WERI-Rb-1 (cell line): ENCODE data around the gene PPP2R5E.
"Not testable (repeated sequence)": the region's sequence is repeated elsewhere in the genome, so short reads cannot be mapped to it uniquely, and the experiment has no call there.

ENCODE experiments used
- DNase-seq: peaks from one replicate; pipeline ENCODE4 v3.0.0-alpha.2; 2020
- H3K27ac ChIP-seq: fragments of 250-450 bp; sonication (Bioruptor Pico); 2 replicates; pipeline ENCODE4 v1.5.1; 2020; ENCODE audit warnings: mild to moderate bottlenecking, moderate library complexity
- H3K27me3 ChIP-seq: fragments of 250-450 bp; sonication (Bioruptor Pico); 2 replicates; pipeline ENCODE4 v1.5.1; 2021; ENCODE audit warnings: mild to moderate bottlenecking, low read depth, moderate library complexity; ENCODE audit not compliant: insufficient read depth, severe bottlenecking
- H3K36me3 ChIP-seq: fragments of 250-450 bp; sonication (Bioruptor Pico); 2 replicates; pipeline ENCODE4 v1.5.1; 2020; ENCODE audit warnings: mild to moderate bottlenecking, moderate library complexity
- H3K4me3 ChIP-seq: 2 replicates; pipeline ENCODE4 v1.5.1; 2011; ENCODE audit warnings: low read depth, mild to moderate bottlenecking, control low read depth, low read length
- H3K9me3 ChIP-seq: fragments of 250-450 bp; sonication (Bioruptor Pico); 2 replicates; pipeline ENCODE4 v1.5.1; 2021; ENCODE audit warnings: mild to moderate bottlenecking, moderate library complexity; ENCODE audit not compliant: severe bottlenecking
- TF ChIP-seq, protein P1 (sequence below): IDR thresholded peaks from 2 replicates; pipeline ENCODE4 v1.5.1; 2011; ENCODE audit warnings: low read depth, mild to moderate bottlenecking, control low read depth, inconsistent platforms, low read length

The PPP2R5E gene

DNA sequence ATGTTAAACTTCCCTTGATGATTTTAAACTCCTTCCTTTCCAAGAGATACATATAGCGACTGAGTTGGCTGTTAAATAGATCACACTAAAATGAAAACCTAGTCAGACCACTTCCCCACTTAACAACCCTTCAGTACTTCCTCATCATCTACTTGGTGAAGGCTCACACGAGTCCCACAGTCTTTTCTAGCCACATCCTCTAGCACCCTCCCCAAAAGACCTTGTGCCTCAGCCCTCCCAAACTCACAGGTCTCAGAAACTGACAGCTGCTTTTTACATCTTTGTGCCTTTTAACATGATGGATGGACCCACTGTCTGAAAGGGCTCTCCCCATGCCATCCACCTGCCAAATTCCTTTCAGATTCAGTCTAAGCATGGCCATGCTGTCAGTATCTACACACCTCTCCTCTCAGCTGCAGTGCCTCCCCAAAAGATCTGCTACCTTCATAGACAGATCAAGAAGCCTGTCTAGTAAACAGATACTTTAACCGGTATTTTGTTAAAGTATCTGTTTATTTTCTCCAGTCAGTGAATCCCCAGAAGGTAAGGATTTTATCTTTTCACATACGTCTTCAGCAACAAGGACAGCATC, 159.3 kb downstream of the PPP2R5E start:
- Histone ChIP-seq H3K9me3 (no peaks in the 10 kb centered on the region), H3K27me3 (no peaks in the 10 kb centered on the region), H3K4me3 (no peak overlapping the region), H3K27ac (no peak overlapping the region), H3K36me3 (peaks cover 90% of the 10 kb centered on the region)
- TF ChIP-seq, protein P1, sequence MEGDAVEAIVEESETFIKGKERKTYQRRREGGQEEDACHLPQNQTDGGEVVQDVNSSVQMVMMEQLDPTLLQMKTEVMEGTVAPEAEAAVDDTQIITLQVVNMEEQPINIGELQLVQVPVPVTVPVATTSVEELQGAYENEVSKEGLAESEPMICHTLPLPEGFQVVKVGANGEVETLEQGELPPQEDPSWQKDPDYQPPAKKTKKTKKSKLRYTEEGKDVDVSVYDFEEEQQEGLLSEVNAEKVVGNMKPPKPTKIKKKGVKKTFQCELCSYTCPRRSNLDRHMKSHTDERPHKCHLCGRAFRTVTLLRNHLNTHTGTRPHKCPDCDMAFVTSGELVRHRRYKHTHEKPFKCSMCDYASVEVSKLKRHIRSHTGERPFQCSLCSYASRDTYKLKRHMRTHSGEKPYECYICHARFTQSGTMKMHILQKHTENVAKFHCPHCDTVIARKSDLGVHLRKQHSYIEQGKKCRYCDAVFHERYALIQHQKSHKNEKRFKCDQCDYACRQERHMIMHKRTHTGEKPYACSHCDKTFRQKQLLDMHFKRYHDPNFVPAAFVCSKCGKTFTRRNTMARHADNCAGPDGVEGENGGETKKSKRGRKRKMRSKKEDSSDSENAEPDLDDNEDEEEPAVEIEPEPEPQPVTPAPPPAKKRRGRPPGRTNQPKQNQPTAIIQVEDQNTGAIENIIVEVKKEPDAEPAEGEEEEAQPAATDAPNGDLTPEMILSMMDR: no peak
- DNase-seq: no peak

DNA sequence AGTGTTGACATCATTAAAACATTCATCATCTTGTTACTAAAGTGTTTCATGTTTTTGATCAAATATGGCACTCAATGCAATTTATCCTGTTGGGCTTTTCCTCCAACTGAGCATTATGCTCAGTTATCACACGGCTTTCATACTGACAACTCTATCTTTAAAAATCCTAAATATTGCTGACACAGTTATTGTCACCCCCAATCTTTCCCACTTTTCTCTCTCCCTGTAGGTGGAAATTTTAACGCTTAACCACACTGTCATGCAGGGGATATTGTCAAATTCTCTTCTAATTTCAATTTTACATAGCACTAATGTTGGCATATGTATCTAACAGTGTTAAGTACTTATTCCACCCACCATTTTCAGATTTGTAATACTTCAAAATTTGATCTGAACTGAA, 164.7 kb downstream of the PPP2R5E start:
- peaks cover 47% of the 10 kb centered on the region for H3K36me3 ChIP-seq
- no peaks in the 10 kb centered on the region for H3K27me3 ChIP-seq
- no peaks in the 10 kb centered on the region for H3K9me3 ChIP-seq
- no peak for DNase-seq
- no peak overlapping the region for H3K27ac ChIP-seq
- H3K4me3 ChIP-seq: no peak overlapping the region
- TF ChIP-seq, protein P1: no peak

DNA sequence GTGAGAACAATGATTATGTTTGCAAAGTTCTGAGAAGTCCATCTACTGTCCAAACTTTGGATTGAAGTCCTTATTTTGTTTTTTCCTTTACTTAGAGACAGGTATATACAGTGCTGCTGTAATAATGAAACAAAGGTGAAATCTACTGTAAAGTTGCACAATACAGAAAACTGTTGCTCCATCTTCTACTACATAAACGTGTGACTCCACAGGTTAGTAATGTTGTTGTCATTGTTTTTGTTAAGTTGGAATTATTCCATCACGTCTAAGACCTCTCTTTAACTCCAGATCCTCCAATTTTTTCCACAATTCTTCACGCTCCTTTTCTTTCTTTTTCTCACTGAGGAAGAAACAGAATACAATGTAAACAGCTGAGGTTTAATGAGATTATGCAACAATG, 167.4 kb downstream of the PPP2R5E start:
- peaks cover 20% of the 10 kb centered on the region for H3K36me3 ChIP-seq
- no peaks in the 10 kb centered on the region for H3K27me3 ChIP-seq
- DNase-seq: no peak
- no peak overlapping the region for H3K4me3 ChIP-seq
- H3K9me3 ChIP-seq: no peaks in the 10 kb centered on the region
- no peak overlapping the region for H3K27ac ChIP-seq
- TF ChIP-seq, protein P1: no peak

DNA sequence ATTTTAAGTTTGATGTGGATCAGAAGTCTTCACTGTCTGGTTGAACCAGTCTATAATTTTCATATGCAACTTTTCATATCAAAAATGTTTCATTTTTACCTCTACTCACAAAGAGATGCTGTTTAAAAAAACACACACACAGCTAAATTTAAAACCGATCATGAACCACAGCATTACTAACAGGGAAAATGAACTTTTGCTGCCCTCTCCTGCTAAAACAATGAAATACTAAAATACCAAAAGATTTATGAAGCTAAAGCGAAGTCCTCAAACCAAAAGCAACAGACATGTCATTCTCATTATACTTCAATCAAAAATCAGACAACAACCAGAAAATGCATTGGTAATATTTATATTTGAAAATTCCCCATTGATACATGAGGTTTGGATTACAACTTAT, 171.6 kb downstream of the PPP2R5E start:
- H3K9me3 ChIP-seq, H3K27me3 ChIP-seq, H3K36me3 ChIP-seq, H3K4me3 ChIP-seq, DNase-seq, H3K27ac ChIP-seq: not testable (repeated sequence)

DNA sequence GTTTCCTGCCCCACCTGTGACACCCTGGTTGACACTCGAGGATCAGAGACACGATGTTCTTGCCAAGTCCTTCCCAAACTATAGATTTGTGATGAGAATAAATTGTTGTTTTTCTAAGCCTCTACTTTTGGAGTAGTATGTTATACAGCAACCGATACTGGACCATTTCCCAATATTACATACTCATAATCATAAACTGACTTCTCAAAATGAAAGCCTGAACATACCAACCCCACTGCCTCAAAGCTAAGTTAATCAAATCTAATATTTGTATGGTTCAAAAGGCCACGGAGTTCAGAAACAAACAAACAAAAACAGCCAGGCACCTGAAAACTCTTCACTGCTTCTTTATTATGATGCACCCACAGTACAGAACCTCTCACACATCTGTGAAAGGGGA, 172.1 kb downstream of the PPP2R5E start:
- peaks cover 4% of the 10 kb centered on the region; the same call in 1 of the 2 replicates for H3K36me3 ChIP-seq
- DNase-seq: no peak
- TF ChIP-seq, protein P1: no peak

DNA sequence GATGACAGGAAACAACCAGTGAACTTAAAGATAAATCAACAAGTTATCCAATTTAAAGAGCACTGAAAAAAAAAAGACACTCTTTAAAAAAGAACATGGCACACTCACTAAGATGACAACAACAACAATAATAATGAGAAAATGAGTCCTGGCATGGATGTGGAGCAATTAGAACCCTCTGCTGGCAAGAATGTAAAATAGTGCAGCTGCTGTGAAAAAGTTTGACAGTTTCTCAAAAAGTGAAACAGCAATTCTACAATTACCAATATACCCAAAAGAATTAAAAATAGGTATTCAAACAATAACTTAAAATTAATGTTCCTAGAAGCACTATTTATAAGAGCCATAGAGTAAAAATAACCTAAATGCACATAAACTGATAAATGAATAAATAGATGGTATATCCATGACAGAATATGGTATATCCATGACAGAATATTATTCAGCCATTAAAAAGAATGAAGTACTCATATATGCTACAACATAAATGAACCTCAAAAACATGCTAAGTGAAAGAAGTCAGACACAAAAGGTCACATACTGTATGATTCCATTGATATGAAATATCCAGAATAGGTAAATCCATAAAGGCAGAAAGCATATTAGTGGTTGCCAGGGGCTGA, 175.3 kb downstream of the PPP2R5E start:
- H3K9me3 ChIP-seq: no peaks in the 10 kb centered on the region
- TF ChIP-seq, protein P1: no peak
- no peak overlapping the region for H3K27ac ChIP-seq
- no peak overlapping the region for H3K4me3 ChIP-seq
- H3K36me3 ChIP-seq: no peaks in the 10 kb centered on the region
- H3K27me3 ChIP-seq: no peaks in the 10 kb centered on the region
- DNase-seq: no peak

More for the DNA sequence above, 172.1 kb downstream of the PPP2R5E start:
- no peaks in the 10 kb centered on the region for H3K27me3 ChIP-seq
- no peak overlapping the region for H3K4me3 ChIP-seq
- no peak overlapping the region for H3K27ac ChIP-seq
- no peaks in the 10 kb centered on the region for H3K9me3 ChIP-seq
